SH-SY5Y (cell line): ENCODE measurements around the gene HSD3B1.

ENCODE experiments used
- GATA2 ChIP-seq: IDR thresholded peaks from 2 replicates; pipeline ENCODE4 v1.6.1; 2011; ENCODE audit warnings: mild to moderate bottlenecking, low read depth, low read length
- GATA3 ChIP-seq: IDR thresholded peaks from 2 replicates; pipeline ENCODE4 v1.6.1; 2011; ENCODE audit warnings: low read depth, mild to moderate bottlenecking, low read length, moderate library complexity

- TF ChIP-seq GATA3 (no peak), GATA2 (no peak)
Measured at GRCh38 chr1:119554183-119554582, 47.2 kb downstream of the HSD3B1 start.
